Esophagus squamous epithelium (tissue), 4 donors: ENCODE measurements around the gene SMYD3.

ENCODE experiments used
- POLR2A ChIP-seq, 4 donors: fragments of 450-650 bp; IDR thresholded peaks; one replicate each; pipeline ENCODE4 v1.6.1; 2017; ENCODE audit warnings: antibody characterized with exemption in 4 of 4, mild to moderate bottlenecking in 4 of 4, moderate library complexity in 3 of 4
- TF ChIP-seq, protein P1 (sequence below), 6 experiments: fragments of 450-650 bp in 4 of 6; fragments of 200-600 bp in 2 of 6; sonication (generic) in 2 of 6; IDR thresholded peaks; one replicate each; pipeline ENCODE4 v1.5.1; 2016 to 2019; ENCODE audit warnings: antibody characterized with exemption in 6 of 6, mild to moderate bottlenecking in 4 of 6, moderate library complexity in 4 of 6

DNA sequence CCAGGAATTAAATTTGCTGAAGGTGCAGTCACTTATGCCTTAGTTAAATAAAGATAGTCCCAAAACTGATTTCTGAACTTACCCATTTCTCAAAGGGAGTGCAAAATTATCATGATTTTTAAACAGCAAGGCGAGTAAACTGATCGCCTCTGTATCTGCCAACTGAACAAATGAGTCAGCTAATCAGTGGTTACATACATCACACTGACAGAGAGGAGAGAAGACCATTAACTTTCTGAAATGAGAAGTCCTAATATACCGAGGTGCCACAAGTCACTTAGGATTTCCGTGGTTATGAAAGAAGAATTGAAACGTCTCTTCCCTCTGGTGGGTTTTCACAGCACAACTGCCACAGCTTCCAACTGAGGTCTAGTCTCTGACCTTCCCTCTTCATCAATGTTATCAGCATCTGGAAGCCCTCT is 400.7 kb downstream of the SMYD3 start:
- TF ChIP-seq, protein P1, sequence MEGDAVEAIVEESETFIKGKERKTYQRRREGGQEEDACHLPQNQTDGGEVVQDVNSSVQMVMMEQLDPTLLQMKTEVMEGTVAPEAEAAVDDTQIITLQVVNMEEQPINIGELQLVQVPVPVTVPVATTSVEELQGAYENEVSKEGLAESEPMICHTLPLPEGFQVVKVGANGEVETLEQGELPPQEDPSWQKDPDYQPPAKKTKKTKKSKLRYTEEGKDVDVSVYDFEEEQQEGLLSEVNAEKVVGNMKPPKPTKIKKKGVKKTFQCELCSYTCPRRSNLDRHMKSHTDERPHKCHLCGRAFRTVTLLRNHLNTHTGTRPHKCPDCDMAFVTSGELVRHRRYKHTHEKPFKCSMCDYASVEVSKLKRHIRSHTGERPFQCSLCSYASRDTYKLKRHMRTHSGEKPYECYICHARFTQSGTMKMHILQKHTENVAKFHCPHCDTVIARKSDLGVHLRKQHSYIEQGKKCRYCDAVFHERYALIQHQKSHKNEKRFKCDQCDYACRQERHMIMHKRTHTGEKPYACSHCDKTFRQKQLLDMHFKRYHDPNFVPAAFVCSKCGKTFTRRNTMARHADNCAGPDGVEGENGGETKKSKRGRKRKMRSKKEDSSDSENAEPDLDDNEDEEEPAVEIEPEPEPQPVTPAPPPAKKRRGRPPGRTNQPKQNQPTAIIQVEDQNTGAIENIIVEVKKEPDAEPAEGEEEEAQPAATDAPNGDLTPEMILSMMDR (IDR thresholded peaks at IDR 0.05), result no peak
- TF ChIP-seq POLR2A (IDR thresholded peaks at IDR 0.05), result no peak
